Activated naive CD4-positive, alpha-beta T cell treated with anti-CD3 and anti-CD28 coated beads, Interleukin-2, amount 50 U/mL, for 24 hours (primary cell): ENCODE measurements around the gene CEP192.

Experiments used
- H3K27ac Mint-ChIP-seq: one replicate; pipeline ENCODE4 v1.8.0; 2021; ENCODE audit warnings: mild to moderate bottlenecking, mixed read lengths
- H3K27me3 Mint-ChIP-seq: one replicate; pipeline ENCODE4 v1.8.0; 2021; ENCODE audit warnings: mixed read lengths
- H3K36me3 Mint-ChIP-seq: one replicate; pipeline ENCODE4 v1.8.0; 2021; ENCODE audit warnings: mixed read lengths
- H3K4me1 Mint-ChIP-seq: one replicate; pipeline ENCODE4 v1.8.0; 2021; ENCODE audit warnings: mixed read lengths
- H3K4me3 Mint-ChIP-seq: one replicate; pipeline ENCODE4 v1.8.0; 2021; ENCODE audit warnings: mild to moderate bottlenecking, mixed read lengths
- H3K9me3 Mint-ChIP-seq: one replicate; pipeline ENCODE4 v1.8.0; 2021; ENCODE audit warnings: mixed read lengths

Gene CEP192

GRCh38 chr18:13136056-13136903 is 145.1 kb downstream of the CEP192 start:
- Mint-ChIP-seq H3K4me1 (peaks cover 28% of the 10 kb centered on the region), H3K36me3 (no peaks in the 10 kb centered on the region), H3K4me3 (peak overlapping the region; percentile 94), H3K9me3 (no peaks in the 10 kb centered on the region), H3K27ac (no peak overlapping the region), H3K27me3 (no peaks in the 10 kb centered on the region)

DNA sequence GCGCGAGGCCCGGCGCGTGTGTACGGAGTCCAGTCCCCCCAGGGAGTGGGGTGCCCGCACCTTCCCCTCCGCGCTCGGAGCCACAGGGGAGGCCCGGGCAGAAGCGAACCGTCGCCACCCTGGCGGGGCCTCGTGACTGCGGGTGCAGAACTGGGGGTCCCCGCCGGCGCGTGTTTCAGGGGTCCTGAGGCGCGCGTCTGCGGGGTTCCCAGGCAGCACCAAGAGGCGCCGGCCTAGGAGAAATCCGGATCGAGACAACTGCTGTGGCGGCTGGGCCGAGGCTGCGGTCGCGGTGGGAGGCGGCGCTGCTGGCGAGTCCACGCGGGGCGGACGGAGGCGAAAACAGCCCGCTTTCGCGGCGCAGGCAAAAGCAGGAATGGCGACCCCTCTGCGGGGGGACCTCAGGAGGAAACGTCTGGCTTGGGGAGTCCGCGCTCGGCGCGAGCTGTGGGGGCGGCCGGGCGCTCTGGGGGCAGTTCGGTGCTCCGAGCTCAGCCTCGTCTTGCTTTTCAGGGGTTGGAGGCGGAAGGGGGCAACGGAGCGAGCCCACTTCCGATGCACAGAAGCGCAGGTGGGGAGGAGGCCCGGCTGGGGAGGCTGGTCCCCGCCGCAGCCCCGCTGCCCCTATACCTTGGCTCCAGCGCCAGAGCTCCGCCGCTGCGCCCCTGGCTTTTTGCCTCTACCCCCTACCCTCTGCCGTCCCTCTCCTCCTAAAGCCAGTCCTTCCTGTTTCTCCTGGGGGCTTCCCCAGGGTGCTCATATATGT is 145.9 kb downstream of the CEP192 start:
- Mint-ChIP-seq H3K27me3 (no peaks in the 10 kb centered on the region), H3K9me3 (no peaks in the 10 kb centered on the region), H3K4me3 (peak overlapping the region; percentile 94), H3K27ac (peak overlapping the region; percentile 87), H3K36me3 (no peaks in the 10 kb centered on the region), H3K4me1 (peaks cover 28% of the 10 kb centered on the region)

- no peaks in the 10 kb centered on the region for H3K36me3 Mint-ChIP-seq
- peak overlapping the region; percentile 94 for H3K4me3 Mint-ChIP-seq
- peak overlapping the region; percentile 87 for H3K27ac Mint-ChIP-seq
- H3K9me3 Mint-ChIP-seq: no peaks in the 10 kb centered on the region
- no peaks in the 10 kb centered on the region for H3K27me3 Mint-ChIP-seq
- peaks cover 28% of the 10 kb centered on the region for H3K4me1 Mint-ChIP-seq
Measured at GRCh38 chr18:13137670-13138419, 146.7 kb downstream of the CEP192 start.

GRCh38 chr18:13138420-13139139 is 147.4 kb downstream of the CEP192 start:
- Mint-ChIP-seq H3K36me3 (peaks cover 2% of the 10 kb centered on the region), H3K4me3 (peak overlapping the region; percentile 94), H3K27me3 (no peaks in the 10 kb centered on the region), H3K27ac (peak overlapping the region; percentile 87), H3K4me1 (peaks cover 28% of the 10 kb centered on the region), H3K9me3 (no peaks in the 10 kb centered on the region)

DNA sequence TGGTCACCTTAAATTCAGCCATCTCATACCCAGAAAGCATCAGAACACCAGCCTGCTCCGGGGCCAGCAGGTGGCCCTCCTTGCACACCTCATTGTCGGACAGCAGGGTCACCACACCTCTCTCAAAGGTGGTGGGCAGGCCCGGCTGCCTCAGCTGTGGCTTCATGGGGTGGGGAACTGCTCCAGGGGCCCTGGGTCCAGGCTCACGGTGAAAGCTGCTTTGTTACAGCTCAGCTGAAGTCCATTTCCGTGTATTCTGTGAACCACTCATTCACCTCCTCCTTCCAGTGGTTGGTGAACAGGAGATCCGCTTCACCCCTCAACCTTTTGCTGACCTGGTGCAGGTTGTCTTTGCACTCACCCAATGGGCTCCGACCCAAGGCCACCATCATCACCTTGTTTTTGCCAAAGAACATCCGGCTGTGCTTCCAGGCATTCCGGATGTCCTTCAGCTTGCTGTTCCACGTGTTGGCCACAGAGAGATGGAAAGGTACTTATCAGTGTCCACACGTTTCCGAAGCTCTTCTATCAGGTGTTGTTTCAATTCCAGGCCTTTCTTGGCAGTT is 148.8 kb downstream of the CEP192 start:
- Mint-ChIP-seq H3K4me3 (no peak overlapping the region), H3K36me3 (peaks cover 2% of the 10 kb centered on the region), H3K9me3 (no peaks in the 10 kb centered on the region), H3K4me1 (peaks cover 28% of the 10 kb centered on the region), H3K27me3 (no peaks in the 10 kb centered on the region), H3K27ac (no peak overlapping the region)

- H3K27me3 Mint-ChIP-seq: no peaks in the 10 kb centered on the region
- no peaks in the 10 kb centered on the region for H3K9me3 Mint-ChIP-seq
- H3K4me1 Mint-ChIP-seq: peaks cover 17% of the 10 kb centered on the region
- H3K4me3 Mint-ChIP-seq: no peak overlapping the region
- no peak overlapping the region for H3K27ac Mint-ChIP-seq
- peaks cover 2% of the 10 kb centered on the region for H3K36me3 Mint-ChIP-seq
Measured at GRCh38 chr18:13141209-13141608, 150.0 kb downstream of the CEP192 start.

DNA sequence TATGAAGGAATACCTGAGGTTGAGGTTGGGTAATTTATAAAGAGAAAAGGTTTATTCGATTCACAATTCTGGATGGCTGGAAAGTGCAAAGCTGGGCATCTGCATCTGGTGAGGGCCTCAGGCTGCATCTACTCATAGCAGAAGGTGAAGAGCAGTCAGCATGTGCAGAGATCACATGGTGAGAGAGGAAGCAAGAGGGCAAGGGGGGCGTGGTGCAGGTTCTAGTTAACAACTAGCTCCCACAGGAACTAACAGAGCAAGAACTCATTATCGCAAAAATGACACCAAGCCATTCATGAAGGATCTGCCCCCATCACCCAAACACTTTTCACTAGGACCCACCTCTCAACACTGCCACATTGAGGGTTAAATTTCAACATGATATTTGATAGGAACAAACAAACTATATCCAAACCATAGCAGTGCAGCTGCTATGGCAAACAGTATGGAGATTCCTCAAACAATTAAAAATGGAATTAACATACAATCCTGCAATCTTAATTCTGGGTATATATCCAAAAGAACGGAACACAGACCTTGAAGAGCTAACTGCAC is 154.6 kb downstream of the CEP192 start:
- Mint-ChIP-seq H3K27me3 (peaks cover 2% of the 10 kb centered on the region), H3K9me3 (no peaks in the 10 kb centered on the region), H3K36me3 (peaks cover 2% of the 10 kb centered on the region), H3K27ac (no peak overlapping the region), H3K4me1 (no peaks in the 10 kb centered on the region), H3K4me3 (no peak overlapping the region)

DNA sequence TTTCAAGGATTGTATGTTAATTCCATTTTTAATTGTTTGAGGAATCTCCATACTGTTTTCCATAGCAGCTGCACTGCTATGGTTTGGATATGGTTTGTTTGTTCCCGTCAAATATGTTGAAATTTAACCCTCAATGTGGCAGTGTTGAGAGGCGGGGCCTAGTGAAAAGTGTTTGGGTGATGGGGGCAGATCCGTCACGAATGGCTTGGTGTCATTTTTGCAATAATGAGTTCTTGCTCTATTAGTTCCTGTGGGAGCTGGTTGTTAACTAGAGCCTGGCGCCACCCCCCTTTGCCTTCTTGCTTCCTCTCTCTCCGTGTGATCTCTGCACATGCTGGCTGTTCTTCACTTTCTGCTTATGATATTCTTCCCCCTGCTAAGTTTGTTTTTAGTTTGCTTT is 156.0 kb downstream of the CEP192 start:
- Mint-ChIP-seq H3K27me3 (peaks cover 2% of the 10 kb centered on the region), H3K4me3 (no peak overlapping the region), H3K36me3 (peaks cover 2% of the 10 kb centered on the region), H3K27ac (no peak overlapping the region), H3K9me3 (no peaks in the 10 kb centered on the region), H3K4me1 (no peaks in the 10 kb centered on the region)

DNA sequence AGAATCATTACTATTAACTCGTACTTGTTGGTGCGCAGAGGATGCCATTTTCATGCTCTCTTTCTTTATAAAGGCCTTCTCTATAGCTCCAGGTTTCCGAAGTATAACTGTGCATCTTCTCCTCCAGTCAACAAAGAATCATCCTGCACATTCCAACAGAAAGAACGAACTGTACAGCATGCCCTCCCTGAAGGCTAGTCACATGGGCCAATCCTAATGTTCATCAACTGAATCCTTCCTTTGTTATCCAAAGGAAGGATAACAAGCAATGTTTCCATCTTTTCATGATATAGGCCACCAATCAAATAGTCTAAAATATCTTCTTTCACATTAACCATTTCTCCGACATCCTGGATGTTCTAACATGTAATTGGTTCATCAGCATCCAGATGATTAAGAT is 160.5 kb downstream of the CEP192 start:
- no peak overlapping the region for H3K27ac Mint-ChIP-seq
- peaks cover 20% of the 10 kb centered on the region for H3K9me3 Mint-ChIP-seq
- peaks cover 12% of the 10 kb centered on the region for H3K36me3 Mint-ChIP-seq
- H3K4me1 Mint-ChIP-seq: no peaks in the 10 kb centered on the region
- H3K4me3 Mint-ChIP-seq: no peak overlapping the region
- peaks cover 2% of the 10 kb centered on the region for H3K27me3 Mint-ChIP-seq

DNA sequence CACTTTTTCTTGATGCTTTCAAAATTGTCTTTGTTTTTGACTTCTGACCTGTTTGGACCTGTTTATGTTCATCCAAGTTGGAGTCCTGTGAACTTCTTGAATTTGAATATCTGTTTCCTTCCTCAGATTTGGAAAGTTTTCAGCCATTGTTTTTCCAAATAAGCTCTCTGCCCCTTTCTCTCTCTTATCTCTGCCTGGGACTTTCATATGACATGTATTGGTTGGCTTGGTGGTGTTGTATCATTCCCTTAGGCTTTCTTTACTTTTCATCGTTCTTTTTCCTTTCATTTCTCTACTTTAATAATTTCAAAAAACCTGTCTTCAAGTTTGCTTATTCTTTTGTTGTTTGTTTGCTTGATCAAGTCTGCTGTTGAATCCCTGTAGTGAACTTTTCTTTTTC is 167.3 kb downstream of the CEP192 start:
- peaks cover 5% of the 10 kb centered on the region for H3K4me1 Mint-ChIP-seq
- no peaks in the 10 kb centered on the region for H3K27me3 Mint-ChIP-seq
- peaks cover 18% of the 10 kb centered on the region for H3K36me3 Mint-ChIP-seq
- peaks cover 34% of the 10 kb centered on the region for H3K9me3 Mint-ChIP-seq
- no peak overlapping the region for H3K27ac Mint-ChIP-seq
- H3K4me3 Mint-ChIP-seq: no peak overlapping the region

- Mint-ChIP-seq H3K27ac (no peak overlapping the region), H3K4me3 (no peak overlapping the region), H3K27me3 (no peaks in the 10 kb centered on the region), H3K36me3 (peaks cover 16% of the 10 kb centered on the region), H3K9me3 (peaks cover 33% of the 10 kb centered on the region), H3K4me1 (peaks cover 5% of the 10 kb centered on the region)
Measured at GRCh38 chr18:13159579-13159978, 168.4 kb downstream of the CEP192 start.

DNA sequence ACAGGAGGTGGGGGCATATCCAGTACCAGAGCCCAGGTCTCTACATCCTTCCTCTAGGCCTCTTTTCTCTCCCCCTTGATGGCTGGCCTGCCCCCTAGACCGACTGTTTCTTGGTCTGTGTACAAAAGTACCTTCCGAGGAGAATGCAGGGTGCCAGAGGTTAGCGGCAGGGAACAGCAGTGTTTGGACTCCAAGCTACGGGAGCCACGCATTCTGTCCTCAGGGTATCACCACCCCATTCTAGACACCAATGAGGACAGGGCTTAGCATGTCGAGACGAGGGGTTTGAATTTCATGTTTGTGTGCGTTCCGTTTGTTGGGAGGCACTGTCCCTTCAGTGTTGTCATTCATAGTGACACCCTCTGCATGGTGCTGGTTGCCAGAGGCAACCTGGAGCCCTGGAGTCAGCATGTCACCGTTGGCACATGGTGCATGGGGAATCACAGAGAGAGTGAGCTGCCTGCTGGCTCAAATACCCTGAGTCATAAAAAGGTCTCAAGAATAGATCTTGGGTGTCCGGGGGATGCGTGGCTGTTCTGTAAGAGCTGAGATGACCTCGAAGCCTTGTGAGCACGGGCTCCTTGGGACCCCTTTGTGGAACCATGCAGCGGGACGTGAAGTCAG is 170.2 kb downstream of the CEP192 start:
- H3K36me3 Mint-ChIP-seq: peaks cover 7% of the 10 kb centered on the region
- H3K9me3 Mint-ChIP-seq: peaks cover 19% of the 10 kb centered on the region
- no peaks in the 10 kb centered on the region for H3K27me3 Mint-ChIP-seq
- no peak overlapping the region for H3K27ac Mint-ChIP-seq
- peaks cover 5% of the 10 kb centered on the region for H3K4me1 Mint-ChIP-seq
- H3K4me3 Mint-ChIP-seq: no peak overlapping the region

GRCh38 chr18:13163167-13163927 is 172.2 kb downstream of the CEP192 start:
- Mint-ChIP-seq H3K27ac (no peak overlapping the region), H3K27me3 (no peaks in the 10 kb centered on the region), H3K4me1 (peaks cover 5% of the 10 kb centered on the region), H3K4me3 (no peak overlapping the region), H3K36me3 (peaks cover 5% of the 10 kb centered on the region), H3K9me3 (peaks cover 9% of the 10 kb centered on the region)

DNA sequence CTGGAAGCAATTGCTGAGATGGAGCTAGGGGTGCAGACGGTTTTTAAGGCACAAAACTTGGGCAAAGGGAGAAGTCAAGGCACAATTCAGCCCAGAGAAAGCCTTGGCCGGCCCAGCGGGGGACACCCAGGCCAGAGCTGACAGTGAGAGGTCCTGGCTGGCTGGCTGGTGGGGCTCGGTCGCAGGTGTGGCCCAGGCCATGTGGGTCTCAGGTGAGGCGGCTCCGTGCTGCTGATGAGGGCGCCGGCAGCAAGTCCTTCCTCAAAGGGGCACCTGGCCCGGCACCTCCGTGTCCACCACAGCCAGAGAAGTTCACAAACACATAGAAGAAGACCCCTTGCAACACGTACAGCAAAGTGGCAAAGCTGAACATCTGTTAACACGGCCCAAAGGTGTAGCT is 173.2 kb downstream of the CEP192 start:
- H3K9me3 Mint-ChIP-seq: peaks cover 5% of the 10 kb centered on the region

More for the DNA sequence above, 173.2 kb downstream of the CEP192 start:
- Mint-ChIP-seq H3K4me3 (no peak overlapping the region), H3K36me3 (peaks cover 2% of the 10 kb centered on the region), H3K4me1 (peaks cover 3% of the 10 kb centered on the region), H3K27me3 (no peaks in the 10 kb centered on the region), H3K27ac (no peak overlapping the region)
